NCI-H446 (cell line): ENCODE results near the gene IL9.

ENCODE experiments used
- DNase-seq, 2 experiments: peaks; one replicate each; lab custom pipeline; 2025; lab: John Stamatoyannopoulos, UW

IL9 gene

GRCh38 chr5:135891268-135891667, 4.4 kb downstream of the IL9 start:
- DNase-seq = no peak

DNA sequence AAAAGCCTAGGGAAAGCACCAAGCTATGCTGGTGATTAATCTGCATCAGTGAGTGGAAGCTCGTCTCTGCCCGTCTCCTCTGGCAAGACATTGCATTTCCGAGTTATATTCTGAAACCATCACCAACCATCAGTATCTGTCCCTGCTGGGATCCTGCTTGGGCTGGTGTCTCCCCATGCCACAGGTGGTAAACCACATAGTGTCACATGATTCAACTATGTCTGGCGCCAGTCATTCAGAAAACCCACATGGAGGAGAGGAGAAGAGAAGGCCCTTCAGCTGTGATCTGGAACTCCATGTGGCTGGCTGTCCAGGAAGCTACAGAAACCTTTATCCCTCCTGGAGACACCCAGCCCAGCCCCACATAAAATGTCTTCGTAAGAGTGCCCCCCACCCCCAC, 4.8 kb downstream of the IL9 start:
- DNase-seq = no peak

DNA sequence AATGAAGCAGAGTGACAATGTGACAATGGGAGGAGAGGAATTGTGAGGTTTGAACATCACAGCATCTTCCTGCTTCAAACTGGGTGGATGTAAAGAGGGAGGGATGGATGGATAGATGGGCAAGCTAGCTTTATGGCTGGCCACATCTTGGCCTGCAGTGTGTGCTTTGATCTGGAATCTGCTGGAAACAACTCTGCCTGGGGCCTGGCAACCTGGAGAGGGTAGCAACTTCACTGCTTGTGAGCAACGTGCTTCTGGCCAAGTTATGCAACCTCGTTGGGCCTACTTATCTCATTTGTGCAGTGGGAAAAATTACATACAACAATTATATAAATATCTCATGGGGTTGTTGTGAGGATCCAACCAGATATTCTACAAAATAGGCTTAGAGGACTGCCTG, 5.3 kb downstream of the IL9 start:
- no peak for DNase-seq

GRCh38 chr5:135887881-135888614, 7.6 kb downstream of the IL9 start:
- no peak for DNase-seq

- peak; percentile 35 to 69 for DNase-seq
Measured at GRCh38 chr5:135887447-135887864, 8.2 kb downstream of the IL9 start.

- no peak for DNase-seq
Measured at GRCh38 chr5:135886136-135886535, 9.5 kb downstream of the IL9 start.

DNA sequence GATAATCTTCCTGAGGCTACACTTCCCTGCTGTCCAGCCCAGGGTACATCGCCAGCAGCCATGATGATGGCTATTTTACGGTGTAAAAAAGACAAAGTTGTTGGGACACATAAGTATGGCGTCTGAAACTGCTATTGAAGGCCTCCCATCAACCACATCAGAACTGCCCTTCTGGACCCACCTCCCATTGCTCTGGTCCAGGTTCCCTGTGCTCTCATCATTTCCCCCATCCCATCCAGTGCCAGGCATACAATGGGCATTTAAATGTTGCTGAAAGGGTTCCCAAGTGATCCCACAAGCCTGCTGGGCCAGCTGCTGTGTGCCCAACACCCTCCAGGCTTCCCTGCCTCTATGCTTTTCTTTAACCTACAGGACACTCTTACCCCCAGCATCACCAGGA, 10.6 kb downstream of the IL9 start:
- no peak for DNase-seq

DNA sequence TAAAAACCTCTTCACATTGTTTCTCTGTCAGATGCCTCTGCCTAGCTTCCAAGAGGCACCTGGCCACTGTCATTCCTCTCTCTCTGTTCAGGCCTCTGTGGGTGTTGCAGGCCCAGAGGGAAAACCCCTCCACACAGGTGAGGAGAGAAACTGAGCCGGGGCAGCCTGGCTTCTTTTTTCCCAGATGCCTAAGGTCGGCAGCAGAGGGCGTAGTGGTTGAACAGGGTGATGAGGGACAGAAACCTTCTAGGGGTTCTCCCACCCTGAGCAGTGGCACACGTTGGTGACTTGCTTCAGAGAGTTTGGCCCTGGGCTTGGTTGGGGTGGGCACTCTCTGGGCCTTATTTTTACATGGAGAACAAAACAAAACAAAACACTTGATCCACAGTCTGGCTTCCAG, 12.2 kb downstream of the IL9 start:
- DNase-seq = no peak

GRCh38 chr5:135883026-135883425, 12.6 kb downstream of the IL9 start:
- no peak for DNase-seq

GRCh38 chr5:135881819-135882218, 13.8 kb downstream of the IL9 start:
- DNase-seq = no peak

DNA sequence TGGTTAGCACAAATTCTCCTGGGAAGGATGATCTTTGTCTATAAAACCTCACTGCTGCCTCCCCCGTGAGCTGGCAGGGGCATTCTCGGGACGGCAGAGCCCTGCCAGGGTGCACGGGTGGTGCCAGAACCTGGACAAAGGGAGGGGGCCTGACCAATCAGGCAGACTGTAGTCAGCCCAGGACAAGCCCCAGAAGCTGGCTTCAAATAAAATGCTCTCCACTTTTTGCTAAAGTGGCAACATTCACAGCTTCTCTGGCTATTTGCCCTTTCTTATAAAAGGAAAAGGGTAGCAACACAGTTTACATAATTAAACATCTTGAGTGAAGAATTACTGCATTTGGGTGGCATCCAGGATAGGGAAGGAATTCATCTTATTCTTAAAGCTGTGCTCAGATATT, 14.4 kb downstream of the IL9 start:
- peak in 1 of 2 experiments; percentile 11 for DNase-seq

DNA sequence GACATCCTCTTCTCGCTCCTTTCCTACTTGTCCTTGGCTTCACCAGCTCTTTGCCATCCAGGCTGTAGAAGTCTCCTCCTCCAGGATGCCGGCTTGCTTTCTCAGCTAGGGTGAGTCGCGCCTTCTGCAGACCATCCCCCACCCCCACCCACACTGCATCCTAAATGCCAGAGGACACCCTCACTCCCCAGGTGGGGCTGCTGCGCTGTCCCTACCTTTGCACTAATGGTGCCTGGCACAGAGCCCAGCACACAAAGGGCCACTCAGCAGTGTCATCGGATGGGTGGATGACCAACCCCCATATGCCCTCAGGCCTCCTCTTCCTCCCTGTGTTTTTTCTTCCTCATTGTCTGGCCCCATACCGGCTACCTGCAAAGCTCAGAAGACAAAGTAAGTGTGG, 14.8 kb downstream of the IL9 start:
- DNase-seq = no peak

GRCh38 chr5:135880278-135880677, 15.4 kb downstream of the IL9 start:
- DNase-seq = no peak

DNA sequence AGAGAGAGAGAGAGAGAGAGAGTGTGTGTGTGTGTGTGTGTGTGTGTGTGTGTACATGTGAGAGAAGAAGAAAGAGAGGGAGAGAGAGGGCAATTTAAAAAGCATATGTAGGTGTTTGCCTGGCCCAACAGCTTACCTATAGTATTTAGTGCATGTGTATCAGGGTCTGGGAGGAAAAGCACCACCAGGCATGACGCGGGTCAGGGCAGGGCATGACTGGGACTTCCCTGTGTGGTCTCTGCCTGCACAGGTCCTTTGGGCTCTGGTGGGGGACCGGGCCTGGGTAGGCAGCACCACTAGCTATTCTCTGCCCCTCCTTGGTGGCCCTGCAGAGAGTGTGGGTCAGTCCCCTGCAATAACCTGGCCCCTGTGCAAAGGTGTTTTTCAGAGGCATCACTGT, 16.1 kb downstream of the IL9 start:
- DNase-seq = no peak

DNA sequence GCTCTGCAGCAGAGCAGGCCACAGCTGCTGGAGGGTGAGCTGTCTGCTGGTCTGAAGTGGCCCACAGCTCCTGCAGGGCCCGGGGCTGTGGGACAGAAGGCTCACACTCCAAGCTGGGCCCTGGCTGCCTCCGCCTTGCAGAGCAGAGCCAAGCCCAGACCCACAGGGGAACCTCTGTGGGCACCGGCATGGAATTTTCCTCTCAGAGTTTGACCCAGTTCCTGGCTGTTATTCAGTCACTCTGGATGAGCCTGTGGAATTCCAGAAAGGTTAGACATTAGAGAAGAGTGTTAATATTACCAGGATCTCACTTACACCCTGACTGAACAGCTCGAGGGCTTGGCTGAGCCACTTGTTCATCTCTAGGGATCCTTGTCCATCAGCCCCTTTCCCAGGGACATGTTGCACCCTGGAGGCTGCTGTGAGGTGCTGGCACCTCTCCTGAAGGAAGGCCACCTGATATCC, 17.5 kb downstream of the IL9 start:
- DNase-seq = no peak

DNA sequence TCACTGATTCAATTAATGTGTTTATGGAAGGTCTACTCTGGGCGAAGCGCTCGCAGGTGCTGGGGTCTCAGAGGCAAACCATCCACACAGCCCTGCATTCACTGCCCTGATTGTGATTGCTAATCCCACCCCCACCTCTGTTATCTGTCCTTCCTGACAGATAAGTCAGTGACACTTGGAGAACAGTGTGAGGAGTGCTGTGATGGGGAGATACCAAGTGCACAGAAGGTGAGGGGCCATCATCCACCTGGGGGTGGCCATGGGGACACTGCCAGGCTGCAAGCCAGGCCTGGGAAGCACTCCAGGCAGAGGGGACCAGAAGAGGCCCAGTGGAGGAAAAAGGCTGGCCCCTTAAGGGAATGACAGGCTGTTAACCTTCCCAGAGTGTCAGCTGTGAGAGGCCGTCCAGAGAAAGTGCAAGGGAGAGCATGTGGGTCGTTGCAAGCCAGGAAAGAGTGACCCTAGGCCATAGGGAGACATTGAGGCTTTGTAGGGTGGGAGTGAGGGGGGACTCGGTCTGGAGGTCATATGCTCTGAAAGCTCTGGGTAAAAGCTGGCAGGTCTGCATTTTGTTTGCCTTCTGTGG, 18.0 kb downstream of the IL9 start:
- no peak for DNase-seq

DNA sequence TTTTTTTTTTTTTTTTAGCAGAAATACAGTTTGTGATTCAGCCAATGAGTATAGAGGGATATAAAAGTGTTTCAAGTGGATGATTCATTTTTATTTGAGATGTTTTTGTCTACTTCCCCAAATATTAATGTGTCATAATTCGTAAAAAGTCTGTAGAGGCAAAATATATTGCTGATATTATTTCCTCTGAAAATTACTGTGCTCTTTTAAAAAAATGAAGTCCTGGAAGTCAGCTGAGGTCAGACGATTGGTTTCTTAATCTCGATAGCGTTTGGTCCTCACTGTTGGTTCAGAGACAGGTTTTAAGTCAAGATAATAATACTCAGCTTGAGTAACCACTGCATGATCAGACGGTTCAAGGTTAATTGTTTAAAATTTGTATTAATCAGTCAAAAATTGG, 19.5 kb downstream of the IL9 start:
- no peak for DNase-seq

- DNase-seq = no peak
Measured at GRCh38 chr5:135875567-135875966, 20.1 kb downstream of the IL9 start.

- DNase-seq = no peak
Measured at GRCh38 chr5:135874461-135874860, 21.2 kb downstream of the IL9 start.

DNA sequence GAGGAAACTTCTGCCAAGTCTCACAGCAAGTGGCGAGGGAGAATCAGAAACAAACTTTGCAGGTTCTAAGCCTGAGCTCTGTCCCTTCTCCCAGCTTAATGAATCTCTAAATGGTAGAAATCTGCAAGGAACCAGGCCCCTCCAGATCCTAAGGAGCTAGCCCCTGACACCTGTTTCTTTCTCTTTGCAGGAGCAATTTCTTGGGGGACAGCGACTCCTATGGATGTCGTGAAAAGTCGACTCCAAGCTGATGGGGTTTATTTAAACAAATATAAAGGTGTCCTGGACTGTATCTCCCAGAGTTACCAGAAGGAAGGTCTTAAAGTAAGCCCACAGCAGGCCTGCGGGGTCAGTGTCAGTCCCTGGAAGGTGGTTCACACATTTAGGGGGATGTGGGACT, 21.8 kb downstream of the IL9 start:
- DNase-seq = no peak

- no peak for DNase-seq
Measured at GRCh38 chr5:135871268-135871915, 24.2 kb downstream of the IL9 start.

DNA sequence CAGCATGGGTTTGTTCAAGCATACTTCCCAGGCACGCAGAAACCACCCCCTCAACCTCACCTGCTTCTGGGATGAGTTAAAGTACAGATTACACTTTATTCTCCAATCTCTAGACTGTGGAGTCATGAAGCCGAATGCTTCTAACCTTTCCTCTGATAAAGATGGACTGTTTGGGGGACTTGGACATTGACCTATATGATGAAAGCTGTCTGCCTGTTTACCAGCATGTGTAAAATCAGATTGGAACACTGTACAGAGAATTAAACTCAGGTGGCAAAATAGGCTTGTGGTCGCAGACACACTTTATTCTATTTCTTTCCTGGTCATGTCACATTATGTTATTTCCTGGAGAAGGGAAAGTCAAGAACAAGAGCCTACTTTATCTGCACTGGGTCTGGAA, 25.7 kb downstream of the IL9 start:
- DNase-seq = no peak

- no peak for DNase-seq
Measured at GRCh38 chr5:135869276-135869675, 26.4 kb downstream of the IL9 start.
